ENCODE results near the gene DAGLB. TPM values are rescaled to one million over a fixed set of nuclear protein-coding genes. Genes with fewer than 3 reads are reported as not detected.
"Not testable (repeated sequence)": the region's sequence is repeated elsewhere in the genome, so short reads cannot be mapped to it uniquely, and the experiment has no call there.

DAGLB gene
- total RNA-seq, 2 donors from 2014 or later, result 22.7 to 24.5 TPM

- peaks cover 11% of the 10 kb centered on the region for H3K4me1 Mint-ChIP-seq
- H3K27ac Mint-ChIP-seq, result peak overlapping the region; percentile 79
- 95 to 100% methylated on average over 4 to 10 of the region's 10 CpGs for WGBS, 2 experiments (ENCODE audit: insufficient coverage in 1 of 2, insufficient read length in 1 of 2)
- H3K4me3 ChIP-seq (ENCODE audit: low read length), result no peak overlapping the region
- peaks cover 67% of the 10 kb centered on the region for H3K36me3 Mint-ChIP-seq (ENCODE audit: low read depth)
- H3K36me3 ChIP-seq (ENCODE audit: control insufficient read depth, insufficient read depth, low read length), result peaks cover 83% of the 10 kb centered on the region
- no peaks in the 10 kb centered on the region for H3K27me3 ChIP-seq (ENCODE audit: control insufficient read depth, insufficient read depth, low read length, poor library complexity, severe bottlenecking)
- no peak overlapping the region for H3K27ac ChIP-seq (ENCODE audit: low read depth, low read length)
- H3K27me3 Mint-ChIP-seq (ENCODE audit: insufficient read depth), result no peaks in the 10 kb centered on the region
- H3K9ac ChIP-seq (ENCODE audit: extremely low read depth, low read length, poor library complexity, severe bottlenecking), result no peak overlapping the region
- no peak overlapping the region for H3K4me3 Mint-ChIP-seq
- H3K9me3 ChIP-seq (ENCODE audit: control insufficient read depth, low read length), result no peaks in the 10 kb centered on the region
- DNase-seq, result no peak
- H3K4me1 ChIP-seq (ENCODE audit: control insufficient read depth, insufficient read depth, low read length), result no peaks in the 10 kb centered on the region
- TF ChIP-seq, protein P1, sequence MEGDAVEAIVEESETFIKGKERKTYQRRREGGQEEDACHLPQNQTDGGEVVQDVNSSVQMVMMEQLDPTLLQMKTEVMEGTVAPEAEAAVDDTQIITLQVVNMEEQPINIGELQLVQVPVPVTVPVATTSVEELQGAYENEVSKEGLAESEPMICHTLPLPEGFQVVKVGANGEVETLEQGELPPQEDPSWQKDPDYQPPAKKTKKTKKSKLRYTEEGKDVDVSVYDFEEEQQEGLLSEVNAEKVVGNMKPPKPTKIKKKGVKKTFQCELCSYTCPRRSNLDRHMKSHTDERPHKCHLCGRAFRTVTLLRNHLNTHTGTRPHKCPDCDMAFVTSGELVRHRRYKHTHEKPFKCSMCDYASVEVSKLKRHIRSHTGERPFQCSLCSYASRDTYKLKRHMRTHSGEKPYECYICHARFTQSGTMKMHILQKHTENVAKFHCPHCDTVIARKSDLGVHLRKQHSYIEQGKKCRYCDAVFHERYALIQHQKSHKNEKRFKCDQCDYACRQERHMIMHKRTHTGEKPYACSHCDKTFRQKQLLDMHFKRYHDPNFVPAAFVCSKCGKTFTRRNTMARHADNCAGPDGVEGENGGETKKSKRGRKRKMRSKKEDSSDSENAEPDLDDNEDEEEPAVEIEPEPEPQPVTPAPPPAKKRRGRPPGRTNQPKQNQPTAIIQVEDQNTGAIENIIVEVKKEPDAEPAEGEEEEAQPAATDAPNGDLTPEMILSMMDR (conservative IDR thresholded peaks at IDR 0.05), result no peak
- H3K9me3 Mint-ChIP-seq, result no peaks in the 10 kb centered on the region
Measured at GRCh38 chr7:6401536-6401935, 46.2 kb downstream of the DAGLB start.

GRCh38 chr7:6400243-6401105 is 47.3 kb downstream of the DAGLB start:
- H3K4me1 ChIP-seq (ENCODE audit: control insufficient read depth, insufficient read depth, low read length); H3K27me3 ChIP-seq (ENCODE audit: control insufficient read depth, insufficient read depth, low read length, poor library complexity, severe bottlenecking); H3K27me3 Mint-ChIP-seq (ENCODE audit: insufficient read depth); H3K9ac ChIP-seq (ENCODE audit: extremely low read depth, low read length, poor library complexity, severe bottlenecking); H3K9me3 Mint-ChIP-seq; H3K27ac ChIP-seq (ENCODE audit: low read depth, low read length); H3K9me3 ChIP-seq (ENCODE audit: control insufficient read depth, low read length); DNase-seq; H3K4me3 Mint-ChIP-seq; H3K4me3 ChIP-seq (ENCODE audit: low read length): not testable (repeated sequence)
- WGBS, 2 experiments (ENCODE audit: insufficient coverage in 1 of 2, insufficient read length in 1 of 2), result 94 to 95% methylated on average over 17 to 19 of the region's 19 CpGs
- peaks cover 83% of the 10 kb centered on the region for H3K36me3 ChIP-seq (ENCODE audit: control insufficient read depth, insufficient read depth, low read length)
- Mint-ChIP-seq H3K27ac (peak overlapping the region; percentile 23), H3K4me1 (peaks cover 17% of the 10 kb centered on the region), H3K36me3 (ENCODE audit: low read depth) (peaks cover 69% of the 10 kb centered on the region)

- H3K27me3 Mint-ChIP-seq (ENCODE audit: insufficient read depth), result no peaks in the 10 kb centered on the region
- Histone ChIP-seq H3K9me3 (ENCODE audit: control insufficient read depth, low read length) (no peaks in the 10 kb centered on the region), H3K27ac (ENCODE audit: low read depth, low read length) (no peak overlapping the region), H3K9ac (ENCODE audit: extremely low read depth, low read length, poor library complexity, severe bottlenecking) (no peak overlapping the region), H3K4me3 (ENCODE audit: low read length) (no peak overlapping the region), H3K27me3 (ENCODE audit: control insufficient read depth, insufficient read depth, low read length, poor library complexity, severe bottlenecking) (no peaks in the 10 kb centered on the region), H3K36me3 (ENCODE audit: control insufficient read depth, insufficient read depth, low read length) (peaks cover 78% of the 10 kb centered on the region), H3K4me1 (ENCODE audit: control insufficient read depth, insufficient read depth, low read length) (no peaks in the 10 kb centered on the region)
- peaks cover 24% of the 10 kb centered on the region for H3K4me1 Mint-ChIP-seq
- no peak for DNase-seq
- peak overlapping the region; percentile 44 for H3K27ac Mint-ChIP-seq
- no peaks in the 10 kb centered on the region for H3K9me3 Mint-ChIP-seq
- WGBS, 2 experiments (ENCODE audit: insufficient coverage in 1 of 2, insufficient read length in 1 of 2), result 98 to 100% methylated on average over 5 to 8 of the region's 8 CpGs
- TF ChIP-seq, protein P1 (conservative IDR thresholded peaks at IDR 0.05), result no peak
- H3K36me3 Mint-ChIP-seq (ENCODE audit: low read depth), result peaks cover 67% of the 10 kb centered on the region
- no peak overlapping the region for H3K4me3 Mint-ChIP-seq
Measured at GRCh38 chr7:6399351-6399750, 48.4 kb downstream of the DAGLB start.
